ENCODE results near the gene ZNF425.
"Not testable (repeated sequence)": the region's sequence is repeated elsewhere in the genome, so short reads cannot be mapped to it uniquely, and the experiment has no call there.

Gene ZNF425

DNA sequence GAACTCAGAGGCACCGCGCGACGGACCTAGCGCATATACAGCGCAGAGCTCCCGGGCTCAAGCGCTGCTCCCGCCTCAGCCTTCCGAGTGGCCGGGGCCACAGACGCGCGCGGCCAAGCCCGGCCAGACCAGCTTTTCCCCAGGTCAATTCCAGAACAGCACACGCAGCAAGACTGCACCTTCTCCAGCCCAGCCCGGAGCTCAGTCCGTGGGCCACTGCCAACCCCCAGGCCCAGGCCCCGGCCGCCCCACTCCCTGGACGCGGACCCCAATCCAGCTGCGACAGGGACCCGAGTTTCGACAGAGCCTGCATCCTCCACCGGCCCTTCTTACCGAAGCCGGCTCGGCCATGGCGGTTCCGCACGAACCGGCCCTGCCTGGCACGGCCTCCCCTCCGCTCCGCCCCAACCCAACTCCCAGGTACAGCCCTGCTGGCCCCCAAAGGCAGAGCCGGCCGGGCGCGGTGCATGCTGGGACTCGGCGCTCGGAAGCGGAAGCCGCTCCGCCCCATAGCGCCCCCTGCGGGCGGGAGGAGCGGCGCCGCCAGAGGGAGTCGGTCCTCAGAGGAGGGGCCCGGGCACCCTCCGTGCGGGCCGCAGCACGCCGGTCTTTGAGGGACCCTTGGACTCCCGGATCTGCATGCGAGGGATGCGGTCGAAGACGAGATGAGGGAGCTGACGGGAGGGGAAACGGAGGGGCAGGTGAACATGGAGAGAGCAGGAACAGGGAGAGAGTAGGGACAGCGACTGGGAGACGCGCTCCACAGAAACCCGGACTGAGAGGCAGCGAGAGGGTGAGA is at the start of gene ZNF425:
ZNF425 (minus strand) TSS at position 462 of the 799 bp plus-strand sequence; CDS start at position 351, 111 bp downstream.
- peak; percentile 68 for DNase-seq

- DNase-seq, result peak; percentile 27
Observed at GRCh38 chr7:149175150-149175549, 49.0 kb upstream of the ZNF425 start.

GRCh38 chr7:149172534-149172920 is 46.4 kb upstream of the ZNF425 start:
- no peak for DNase-seq

DNA sequence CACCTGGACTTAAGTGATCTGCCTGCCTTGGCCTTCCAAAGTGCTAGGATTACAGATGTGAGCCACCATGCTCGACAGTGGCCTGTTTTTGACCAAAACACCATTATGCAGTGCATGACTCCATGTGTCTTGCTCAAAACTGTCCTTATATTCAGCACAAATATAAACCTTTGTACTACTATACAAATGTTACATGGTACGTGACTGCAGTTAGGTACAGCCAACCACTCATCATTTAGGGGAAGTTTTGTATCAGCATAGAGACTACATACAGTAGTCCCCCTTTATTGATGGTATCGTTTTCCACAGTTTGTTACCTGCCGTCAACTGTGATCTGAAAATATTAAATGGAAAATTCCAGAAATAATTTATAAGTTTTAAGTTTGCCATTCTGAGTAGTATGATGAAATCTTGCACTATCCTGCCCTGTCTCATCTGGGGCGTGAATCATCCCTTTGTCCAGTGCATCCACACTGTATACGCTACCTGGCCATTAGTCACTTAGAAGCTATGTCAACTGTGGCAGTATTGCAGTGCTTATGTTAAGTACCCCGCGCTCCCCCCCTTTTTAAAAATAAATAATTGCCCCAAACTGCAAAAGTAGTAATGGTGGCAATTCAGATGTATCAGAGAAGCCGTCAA is 45.9 kb upstream of the ZNF425 start:
- no peak for DNase-seq

DNA sequence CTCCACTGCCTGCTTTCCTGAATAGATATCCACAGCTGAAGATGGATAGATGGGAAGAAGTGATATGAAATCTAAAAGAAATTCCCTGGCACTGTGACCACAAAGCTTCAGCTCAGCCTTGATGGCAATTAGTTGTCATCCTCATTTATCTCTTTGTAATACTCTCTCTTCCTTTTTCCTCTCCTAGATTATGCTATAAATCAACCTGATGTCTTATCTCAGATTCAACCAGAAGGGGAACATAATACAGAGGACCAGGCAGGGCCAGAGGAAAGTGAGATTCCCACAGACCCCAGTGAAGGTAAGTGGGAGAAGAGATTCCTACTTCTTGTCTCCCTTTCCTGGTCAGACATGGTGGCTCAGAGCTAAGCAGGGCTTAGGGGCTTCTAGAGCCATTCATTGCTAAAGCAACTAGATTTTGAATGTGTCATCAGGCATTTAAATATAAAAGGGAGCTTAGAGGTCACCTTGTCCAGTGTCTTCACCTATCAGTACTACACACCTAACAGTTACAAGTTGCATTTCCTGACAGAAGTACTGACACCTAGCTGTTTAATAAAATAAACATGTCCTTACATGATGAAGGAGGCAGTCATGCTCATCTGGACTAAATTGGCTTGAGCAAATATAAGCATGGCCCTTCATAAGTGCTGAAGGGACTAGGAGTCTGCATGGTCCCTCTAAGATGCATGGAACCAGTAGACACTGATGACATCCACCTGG is 40.7 kb upstream of the ZNF425 start:
- no peak for DNase-seq

DNA sequence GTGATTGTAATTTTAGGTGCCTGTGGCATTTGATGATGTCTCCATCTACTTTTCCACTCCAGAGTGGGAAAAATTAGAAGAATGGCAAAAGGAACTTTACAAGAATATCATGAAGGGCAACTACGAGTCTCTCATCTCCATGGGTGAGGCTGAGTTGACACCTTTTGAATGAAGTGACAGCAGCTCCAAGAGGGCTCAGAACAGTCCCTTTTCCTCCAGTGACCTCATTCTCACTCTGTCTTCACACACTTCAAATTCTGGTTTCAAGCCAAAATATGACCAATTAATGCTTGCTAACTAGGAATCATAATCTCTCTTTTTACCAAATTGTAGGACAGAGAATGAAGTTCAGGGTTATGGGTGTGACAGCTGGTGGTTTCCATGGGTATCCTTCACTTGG is 40.0 kb upstream of the ZNF425 start:
- DNase-seq, result no peak

DNA sequence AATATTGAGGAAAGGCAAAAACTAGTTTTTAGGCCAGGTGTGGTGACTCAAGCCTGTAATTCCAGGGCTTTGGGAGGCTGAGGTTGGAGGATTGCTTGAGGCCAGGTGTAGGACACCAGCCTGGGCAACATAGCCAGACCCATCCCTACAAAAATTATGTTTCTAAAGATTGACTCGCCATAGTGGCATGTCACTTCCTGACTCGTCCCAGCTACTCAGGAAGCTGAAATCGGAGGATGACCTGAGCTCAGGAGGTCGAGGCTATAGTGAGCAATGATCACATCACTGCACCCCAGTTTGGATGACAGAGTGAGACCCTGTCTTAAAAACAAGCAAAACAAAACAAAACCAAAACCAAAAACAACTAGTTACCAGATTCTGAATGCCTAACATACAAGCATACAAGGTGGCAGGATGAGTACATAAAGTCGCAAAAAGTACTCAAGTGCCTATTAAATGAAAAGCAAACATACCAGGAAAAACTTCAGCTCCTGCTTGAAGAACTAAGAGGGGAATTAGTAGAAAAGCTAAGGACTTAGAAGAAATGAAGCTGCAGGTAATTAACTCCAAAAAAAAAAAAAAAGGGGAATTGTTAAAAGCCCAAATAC is 35.2 kb upstream of the ZNF425 start:
- DNase-seq, result peak; percentile 12

DNA sequence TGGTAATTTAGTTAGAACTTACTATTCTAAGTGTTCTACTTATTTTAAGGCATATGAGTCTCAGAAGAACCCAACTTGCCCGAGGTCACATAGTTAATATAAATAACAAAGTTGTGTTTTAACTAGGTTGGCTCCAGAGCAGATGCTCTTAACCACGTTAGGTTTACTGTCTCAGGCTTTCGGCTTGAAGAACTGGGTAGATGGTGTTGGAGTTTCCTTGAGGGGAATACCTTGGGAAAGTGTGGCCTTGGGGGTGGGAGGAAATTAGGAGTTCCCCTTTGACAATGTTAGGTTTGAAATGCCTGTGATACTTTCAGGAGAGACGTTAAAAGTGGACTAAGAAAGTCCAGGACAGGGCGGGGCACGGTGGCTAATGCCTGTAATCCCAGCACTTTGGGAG is 30.8 kb upstream of the ZNF425 start:
- no peak for DNase-seq

- DNase-seq, result no peak
Observed at GRCh38 chr7:149154056-149154455, 27.9 kb upstream of the ZNF425 start.

- DNase-seq, result no peak
Observed at GRCh38 chr7:149153346-149153745, 27.2 kb upstream of the ZNF425 start.

DNA sequence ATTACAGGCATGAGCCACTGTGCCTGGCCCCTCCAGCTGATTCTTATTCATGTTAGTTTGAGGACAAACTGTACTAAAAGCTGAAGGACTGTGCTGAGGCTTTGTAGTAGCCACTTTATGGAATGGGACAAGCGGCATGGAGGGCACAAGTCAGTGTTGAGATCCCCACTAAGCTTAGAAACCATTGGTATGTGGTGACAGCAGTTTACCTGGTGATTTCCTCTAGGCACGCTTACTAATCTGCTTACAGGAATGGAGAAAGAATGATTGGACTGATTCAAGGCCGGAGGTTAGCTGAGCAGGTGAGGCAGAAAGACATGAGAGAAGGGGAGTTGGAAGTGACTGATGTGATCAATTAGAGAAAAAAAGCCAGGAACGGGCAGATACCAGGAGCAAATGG is 24.9 kb upstream of the ZNF425 start:
- DNase-seq, result no peak

DNA sequence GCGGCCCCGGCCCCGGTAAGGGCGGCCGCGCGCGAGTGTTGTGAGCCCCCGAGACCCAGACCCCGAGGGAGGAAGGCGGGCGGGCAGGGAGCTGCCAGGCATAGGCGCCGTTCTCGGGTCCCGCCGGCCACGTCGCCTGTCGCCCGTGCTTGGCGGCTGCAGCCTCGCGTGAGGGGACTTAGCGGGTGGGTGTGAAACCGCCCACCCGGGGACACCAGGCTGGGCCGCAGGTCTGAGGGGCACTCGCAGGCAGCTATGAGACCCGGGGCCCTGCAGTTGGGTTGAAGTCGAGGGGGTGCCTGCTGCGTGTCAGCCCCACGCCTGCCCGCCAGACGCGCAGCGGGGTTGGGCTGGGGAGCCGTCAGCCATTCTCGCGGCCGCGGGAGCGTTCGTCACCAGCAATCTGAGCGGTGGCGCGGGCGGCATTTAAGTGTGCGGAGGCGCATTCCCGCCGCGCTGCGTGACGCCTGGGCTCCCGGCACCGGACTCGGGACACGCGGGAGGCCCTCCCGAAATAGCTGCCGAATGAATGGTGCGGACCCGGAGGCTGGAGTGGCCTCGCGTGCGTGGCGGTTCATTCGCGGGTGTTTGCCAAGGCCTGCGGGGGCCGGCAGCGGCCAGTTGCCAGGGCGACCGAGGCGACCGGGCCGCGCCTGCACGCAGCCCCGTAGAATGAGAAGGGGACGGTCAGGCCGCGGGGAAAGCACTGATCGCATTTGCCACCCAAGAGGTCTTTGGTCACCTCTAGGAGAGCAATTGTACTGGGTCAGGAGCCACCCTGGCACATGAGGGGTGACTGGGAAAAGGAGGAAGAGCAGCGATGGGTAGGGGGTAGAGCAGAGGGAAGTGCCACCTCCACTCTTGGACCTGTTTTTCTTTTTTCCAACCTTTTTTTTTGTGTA is 21.9 kb upstream of the ZNF425 start:
- no peak for DNase-seq

DNA sequence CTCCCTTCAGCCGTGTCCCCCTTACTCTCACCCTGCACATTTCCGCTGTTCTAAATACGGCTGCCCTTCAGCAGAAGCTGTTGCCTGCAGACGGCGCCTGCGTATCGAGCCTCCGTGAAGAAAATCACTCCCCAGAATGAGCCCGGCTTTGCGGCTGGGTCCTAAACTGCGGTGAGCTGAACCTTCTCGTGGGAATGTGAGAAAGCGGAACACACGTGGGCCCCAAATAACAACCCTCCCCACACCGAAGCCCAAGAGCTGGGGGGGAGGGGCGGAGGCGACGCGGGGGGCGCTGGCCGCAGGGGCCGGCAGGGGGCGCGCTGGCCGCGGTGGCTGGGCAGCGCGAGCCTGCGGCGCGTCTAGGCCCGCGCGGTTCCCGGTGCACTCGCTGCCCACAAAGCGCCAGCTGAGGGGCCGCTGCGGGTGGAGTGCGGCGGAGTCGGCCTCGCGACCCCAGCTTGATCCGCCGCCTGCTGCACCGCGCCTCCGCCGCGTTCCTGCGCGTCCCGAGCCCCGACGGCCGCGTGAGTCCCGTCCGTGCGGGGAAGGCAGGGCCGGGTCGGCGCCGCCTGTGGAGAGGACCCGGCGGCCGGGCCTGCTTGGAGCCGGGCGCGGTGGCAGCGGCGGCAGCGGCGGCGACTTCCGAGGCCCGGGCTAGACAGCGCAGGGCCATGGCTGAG is 21.1 kb upstream of the ZNF425 start, which contains the start of gene ZNF398:
ZNF398 (plus strand) TSS at position 382 of the 680 bp plus-strand sequence; CDS start at position 672, 290 bp downstream.
- peak; percentile 60 for DNase-seq

- DNase-seq, result no peak
Observed at GRCh38 chr7:149145031-149145845, 19.1 kb upstream of the ZNF425 start.

- not testable (repeated sequence) for DNase-seq
Observed at GRCh38 chr7:149144436-149144922, 18.4 kb upstream of the ZNF425 start.

- DNase-seq, result no peak
Observed at GRCh38 chr7:149141893-149142292, 15.8 kb upstream of the ZNF425 start.

- DNase-seq, result no peak
Observed at GRCh38 chr7:149140831-149141230, 14.7 kb upstream of the ZNF425 start.

DNA sequence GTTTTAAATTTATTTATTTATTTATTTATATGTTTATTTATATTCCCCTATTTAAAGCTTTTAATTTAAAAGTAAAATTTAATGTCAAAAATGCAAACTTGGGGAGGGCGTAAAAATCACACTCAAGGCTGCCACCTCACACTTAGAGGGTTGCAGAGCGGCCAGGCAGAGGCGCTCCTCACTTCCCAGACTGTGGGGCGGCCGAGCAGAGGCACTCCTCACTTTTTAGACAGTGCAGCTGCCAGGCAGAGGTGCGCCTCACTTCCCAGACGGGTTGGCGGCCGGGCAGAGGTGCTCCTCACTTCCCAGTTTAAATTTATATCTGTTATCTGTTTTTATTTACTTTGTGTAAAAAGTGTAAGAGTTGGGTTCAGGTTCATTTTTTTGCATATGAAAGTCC is 10.0 kb upstream of the ZNF425 start:
- DNase-seq, result no peak

DNA sequence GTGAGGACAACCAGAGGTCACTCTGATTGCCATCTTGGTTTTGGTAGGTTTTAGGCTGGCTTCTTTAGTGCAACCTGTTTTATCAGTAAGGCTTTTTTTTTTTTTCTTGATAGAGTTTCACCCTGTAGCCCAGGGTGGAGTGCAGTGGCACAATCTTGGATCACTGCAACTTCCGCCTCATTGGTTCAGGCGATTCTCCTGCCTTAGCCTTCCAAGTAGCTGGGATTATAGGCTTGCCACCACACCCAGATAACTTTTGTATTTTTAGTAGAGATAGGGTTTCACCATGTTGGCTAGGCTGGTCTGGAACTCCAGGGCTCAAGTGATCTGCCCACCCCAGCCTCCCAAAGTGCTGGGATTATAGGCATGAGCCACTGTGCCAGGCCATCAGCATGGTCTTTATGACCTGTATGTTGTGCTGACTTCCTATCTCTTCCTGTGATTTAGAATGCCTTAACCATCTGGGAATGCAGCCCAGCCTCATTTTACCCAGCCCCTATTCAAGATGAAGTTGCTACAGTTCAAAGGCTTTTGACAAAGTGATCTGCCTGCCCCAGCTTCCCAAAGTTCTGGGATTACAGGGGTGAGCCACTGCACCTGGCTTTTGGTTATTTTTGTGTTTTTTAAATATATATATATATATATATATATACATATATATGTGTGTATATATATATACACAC is 7.0 kb upstream of the ZNF425 start:
- no peak for DNase-seq

Measured in DMS79 treated with DMSO at 0.1 percent for 48 hours (cell line).